Measurements from ENCODE around the gene MKLN1.
A peak's percentile ranks its signal among the peaks of the same experiment; 100 is the strongest.

- TF ChIP-seq CTCF (IDR thresholded peaks at IDR 0.05), result no peak
- TF ChIP-seq POLR2A (IDR thresholded peaks at IDR 0.05), result peak in 1 of 2 donors; percentile 10
Observed at GRCh38 chr7:131502810-131503508, 175.3 kb downstream of the MKLN1 start.

Data from thyroid gland (tissue), 4 donors.